ENCODE measurements around the gene PLXNA4.

The PLXNA4 gene

GRCh38 chr7:132130497-132130896 is 445.8 kb downstream of the PLXNA4 start:
- DNase-seq: no peak

- DNase-seq: no peak
Observed at GRCh38 chr7:132125872-132126595, 450.2 kb downstream of the PLXNA4 start.

GRCh38 chr7:132125096-132125495 is 451.2 kb downstream of the PLXNA4 start:
- no peak for DNase-seq

- no peak for DNase-seq
Observed at GRCh38 chr7:132124575-132124974, 451.7 kb downstream of the PLXNA4 start.

- no peak for DNase-seq
Observed at GRCh38 chr7:132123773-132124172, 452.5 kb downstream of the PLXNA4 start.

GRCh38 chr7:132122901-132123300 is 453.4 kb downstream of the PLXNA4 start:
- DNase-seq: no peak

- DNase-seq: no peak
Observed at GRCh38 chr7:132121987-132122386, 454.3 kb downstream of the PLXNA4 start.

GRCh38 chr7:132118641-132119040 is 457.6 kb downstream of the PLXNA4 start:
- no peak for DNase-seq

- DNase-seq: no peak
Observed at GRCh38 chr7:132117636-132118035, 458.6 kb downstream of the PLXNA4 start.

GRCh38 chr7:132117181-132117580 is 459.1 kb downstream of the PLXNA4 start:
- DNase-seq: no peak

- no peak for DNase-seq
Observed at GRCh38 chr7:132116369-132116768, 459.9 kb downstream of the PLXNA4 start.

- no peak for DNase-seq
Observed at GRCh38 chr7:132115758-132116157, 460.5 kb downstream of the PLXNA4 start.

GRCh38 chr7:132115028-132115427 is 461.2 kb downstream of the PLXNA4 start:
- DNase-seq: no peak

GRCh38 chr7:132114411-132114810 is 461.9 kb downstream of the PLXNA4 start:
- no peak for DNase-seq

- DNase-seq: no peak
Observed at GRCh38 chr7:132113536-132114371, 462.5 kb downstream of the PLXNA4 start.

GRCh38 chr7:132112657-132113056 is 463.6 kb downstream of the PLXNA4 start:
- no peak for DNase-seq

- no peak for DNase-seq
Observed at GRCh38 chr7:132112106-132112505, 464.2 kb downstream of the PLXNA4 start.

- no peak for DNase-seq
Observed at GRCh38 chr7:132110692-132111091, 465.6 kb downstream of the PLXNA4 start.

- no peak for DNase-seq
Observed at GRCh38 chr7:132109769-132110168, 466.5 kb downstream of the PLXNA4 start.

GRCh38 chr7:132108563-132108962 is 467.7 kb downstream of the PLXNA4 start:
- no peak for DNase-seq

GRCh38 chr7:132106491-132106890 is 469.8 kb downstream of the PLXNA4 start:
- no peak for DNase-seq

- DNase-seq: no peak
Observed at GRCh38 chr7:132105096-132105495, 471.2 kb downstream of the PLXNA4 start.

GRCh38 chr7:132103718-132104117 is 472.6 kb downstream of the PLXNA4 start:
- no peak for DNase-seq

- no peak for DNase-seq
Observed at GRCh38 chr7:132102942-132103341, 473.3 kb downstream of the PLXNA4 start.
